GM19351 (cell line): ENCODE results near the gene PSMD14.
"Not testable (repeated sequence)": the region's sequence is repeated elsewhere in the genome, so short reads cannot be mapped to it uniquely, and the experiment has no call there.

Source experiments
- ATAC-seq: cut with Tn5 transposase; IDR thresholded peaks from one replicate; pipeline ENCODE4 v1.9.1; 2021; ENCODE audit warnings: mild to moderate bottlenecking, moderate library complexity; ENCODE audit not compliant: unreplicated experiment

Gene PSMD14

DNA sequence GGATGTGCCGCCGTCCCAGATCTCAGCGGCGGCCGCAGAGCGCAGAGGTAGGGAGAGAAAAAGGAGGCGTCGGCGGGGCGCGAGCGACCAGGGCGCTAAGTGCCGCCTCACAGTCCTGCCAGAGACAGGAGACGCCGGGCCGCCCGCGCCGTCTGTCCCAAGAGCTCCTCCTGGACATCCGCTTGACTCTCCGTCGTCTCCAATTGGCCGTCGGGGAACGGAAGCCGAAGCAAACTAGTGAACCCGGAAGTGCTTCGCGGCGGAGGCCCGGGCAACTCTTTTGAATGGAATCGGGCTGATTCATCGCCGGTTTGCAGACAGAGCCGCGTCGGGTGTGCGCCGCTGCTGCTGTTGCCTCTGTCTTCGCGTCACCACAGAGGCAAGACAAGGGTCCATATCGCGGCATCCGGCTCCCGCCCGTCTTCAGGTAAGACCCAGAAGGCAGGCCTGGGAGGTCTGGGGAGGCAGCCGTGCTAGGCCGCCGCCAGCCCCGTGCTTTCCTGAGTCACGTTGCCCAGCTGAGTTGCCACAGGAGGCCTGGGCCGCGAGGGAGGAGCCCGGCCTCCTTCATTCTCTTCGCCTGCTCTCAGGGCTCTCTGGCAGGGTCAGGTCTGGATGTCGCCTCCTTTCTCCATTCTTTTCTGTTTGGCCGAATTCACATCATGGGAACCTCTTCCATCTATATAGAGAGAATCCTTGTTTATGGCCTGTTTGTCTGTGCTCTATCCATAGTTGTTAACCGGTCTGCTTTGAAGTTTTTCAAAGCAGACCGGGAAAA is at the start of gene PSMD14:
TSS of gene PSMD14 (plus strand) at position 248 of the 778 bp plus-strand sequence. CDS start 10,401 bp downstream, outside the sequence.
- ATAC-seq, result peak; percentile 96

DNA sequence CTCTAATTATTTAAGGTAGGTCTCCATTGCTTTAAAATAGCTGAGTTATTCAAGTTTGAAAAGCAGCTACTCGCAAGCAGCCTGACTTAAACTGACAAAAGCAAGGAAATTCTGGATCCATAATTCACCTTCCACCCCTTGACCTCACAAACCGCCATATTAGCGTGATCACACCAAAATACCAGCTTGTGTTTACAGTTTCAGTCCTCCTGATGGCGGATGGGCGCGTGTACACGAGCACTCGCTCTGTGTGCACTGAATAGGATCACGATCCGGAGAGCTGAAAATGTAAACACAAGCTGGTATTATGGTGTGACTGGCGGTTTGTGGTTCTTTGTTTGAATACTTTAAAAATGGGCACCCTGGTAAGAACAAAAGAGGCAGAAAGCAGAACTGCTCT is 42.4 kb upstream of the PSMD14 start:
- no peak for ATAC-seq

GRCh38 chr2:161269111-161269510 is 39.1 kb upstream of the PSMD14 start:
- no peak for ATAC-seq

GRCh38 chr2:161273038-161273760 is 35.0 kb upstream of the PSMD14 start:
- peak; percentile 86 for ATAC-seq

- not testable (repeated sequence) for ATAC-seq
Measured at GRCh38 chr2:161278564-161279229, 29.5 kb upstream of the PSMD14 start.

- not testable (repeated sequence) for ATAC-seq
Measured at GRCh38 chr2:161279230-161279815, 28.9 kb upstream of the PSMD14 start.

DNA sequence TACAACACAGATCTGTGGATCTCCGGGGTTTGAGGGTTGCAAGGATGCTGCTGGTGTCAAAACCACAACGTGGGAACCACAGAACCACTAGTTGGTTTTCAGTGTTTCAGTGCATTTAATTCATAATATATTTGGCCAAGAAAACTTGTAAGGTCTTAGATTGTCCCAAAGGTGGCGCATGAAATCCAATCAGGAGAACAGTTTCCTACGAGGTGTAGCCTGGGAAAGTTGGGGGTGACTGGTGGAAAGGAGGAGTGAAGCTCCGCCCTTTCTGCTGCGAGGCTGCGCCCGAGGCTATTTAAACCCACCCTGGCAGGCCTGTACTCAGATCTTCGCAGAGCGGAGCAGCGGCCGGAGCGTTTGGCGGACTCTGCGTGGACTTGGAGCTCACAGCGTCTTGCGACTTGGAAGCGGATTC is 27.3 kb upstream of the PSMD14 start:
- ATAC-seq, result not testable (repeated sequence)

- ATAC-seq, result not testable (repeated sequence)
Measured at GRCh38 chr2:161281615-161282310, 26.5 kb upstream of the PSMD14 start.

- not testable (repeated sequence) for ATAC-seq
Measured at GRCh38 chr2:161282311-161282644, 25.9 kb upstream of the PSMD14 start.

DNA sequence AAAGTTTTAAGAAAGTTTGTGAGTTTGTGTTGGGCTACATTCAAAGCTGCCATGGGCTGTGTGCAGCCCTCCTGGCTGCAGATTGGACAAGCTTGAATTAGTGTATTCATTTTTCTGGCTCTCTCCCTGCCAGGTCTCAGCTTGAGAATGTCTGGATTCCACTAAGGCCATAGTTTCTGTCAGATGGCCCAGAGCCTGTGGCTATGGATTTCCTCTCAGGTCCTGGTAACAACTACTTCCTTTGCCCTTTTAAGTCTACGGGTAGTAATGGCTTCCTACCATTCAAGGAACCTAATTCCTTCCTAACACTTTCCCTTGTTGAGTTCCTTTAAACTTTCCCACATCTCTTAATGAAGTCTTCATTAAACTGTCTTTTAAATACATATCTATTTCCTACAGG is 24.3 kb upstream of the PSMD14 start:
- ATAC-seq, result no peak

GRCh38 chr2:161303535-161304050 is 4.6 kb upstream of the PSMD14 start:
- no peak for ATAC-seq

DNA sequence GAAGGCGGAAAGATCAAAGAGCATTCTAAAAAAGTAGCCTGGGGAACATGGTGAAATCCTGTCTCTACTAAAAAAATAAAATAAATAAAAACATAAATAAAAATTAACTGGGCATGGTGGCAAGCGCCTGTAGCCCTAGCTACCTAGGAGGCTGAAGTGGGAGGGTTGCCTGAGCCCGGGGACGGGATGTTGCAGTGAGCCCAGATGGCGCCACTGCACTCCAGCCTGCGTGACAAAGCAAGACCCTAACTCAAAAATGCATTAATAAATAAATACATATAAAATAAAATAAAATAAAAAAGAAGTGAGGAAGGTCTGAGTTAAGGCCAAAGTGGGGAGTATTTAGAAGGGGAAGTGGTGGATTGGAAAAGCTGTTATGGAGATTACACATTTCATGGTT is 1.3 kb upstream of the PSMD14 start:
- no peak for ATAC-seq

- ATAC-seq, result no peak
Measured at GRCh38 chr2:161307676-161308075, 549 bp upstream of the PSMD14 start.

GRCh38 chr2:161312996-161313395 is 4.8 kb downstream of the PSMD14 start:
- ATAC-seq, result no peak

DNA sequence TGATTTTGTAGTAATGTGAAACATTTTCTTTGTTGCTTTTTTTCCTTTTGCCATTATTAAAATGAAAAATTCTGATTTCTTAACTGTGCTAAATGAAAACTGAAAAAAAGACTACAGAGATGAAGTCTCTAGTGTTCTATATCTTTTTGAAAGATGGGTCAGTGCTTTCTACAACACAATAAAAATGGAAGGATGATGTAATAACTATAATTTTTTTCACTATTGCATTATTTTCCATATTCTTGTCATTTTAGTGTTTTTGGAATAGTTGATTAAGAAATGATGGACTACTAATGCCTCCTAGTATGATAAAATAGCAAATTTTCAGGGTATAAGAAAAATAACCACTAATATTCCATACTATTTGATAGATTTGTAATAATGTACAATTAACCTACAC is 7.2 kb downstream of the PSMD14 start:
- no peak for ATAC-seq

GRCh38 chr2:161316701-161317100 is 8.5 kb downstream of the PSMD14 start:
- no peak for ATAC-seq

GRCh38 chr2:161321944-161322648 is 13.9 kb downstream of the PSMD14 start:
- no peak for ATAC-seq

GRCh38 chr2:161324876-161325275 is 16.7 kb downstream of the PSMD14 start:
- ATAC-seq, result no peak

- ATAC-seq, result no peak
Measured at GRCh38 chr2:161327582-161327981, 19.4 kb downstream of the PSMD14 start.
